Sigmoid colon (tissue), 7 donors: ENCODE data around the gene FUT8. TPM values are rescaled to one million over a fixed set of nuclear protein-coding genes. Genes with fewer than 3 reads are reported as not detected.

Source experiments
- DNase-seq: peaks from one replicate; pipeline ENCODE4 v3.0.0-alpha.2; 2019
- H3K27ac ChIP-seq, 4 donors: fragments of 200-600 bp; sonication (generic); one replicate each; pipeline ENCODE4 v1.5.1; 2016 to 2019; ENCODE audit warnings: mild to moderate bottlenecking in 1 of 4
- H3K27me3 ChIP-seq, 3 donors: fragments of 200-600 bp; sonication (generic); one replicate each; pipeline ENCODE4 v1.5.1; 2019; ENCODE audit warnings: mild to moderate bottlenecking in 1 of 3
- H3K36me3 ChIP-seq, 4 donors: fragments of 200-600 bp; sonication (generic); one replicate each; pipeline ENCODE4 v1.5.1; 2016 to 2019
- H3K4me1 ChIP-seq, 4 donors: fragments of 200-600 bp; sonication (generic); one replicate each; pipeline ENCODE4 v1.5.1; 2017 to 2019
- H3K4me3 ChIP-seq, 4 donors: fragments of 200-600 bp; sonication (generic); one replicate each; pipeline ENCODE4 v1.5.1; 2017 to 2019; ENCODE audit warnings: mild to moderate bottlenecking in 2 of 4, moderate library complexity in 1 of 4
- H3K9me3 ChIP-seq, 4 donors: fragments of 200-600 bp in 3 of 4; sonication (generic) in 3 of 4; one replicate each; pipeline versions ENCODE4 v1.5.1 to v1.6.1; 2013 to 2019
- CTCF ChIP-seq, 4 experiments: fragments of 450-650 bp in 3 of 4; fragments of 200-600 bp in 1 of 4; IDR thresholded peaks; one replicate each; pipeline ENCODE4 v1.5.1; 2016 to 2019; ENCODE audit warnings: antibody characterized with exemption in 4 of 4, mild to moderate bottlenecking in 3 of 4, moderate library complexity in 2 of 4
- EP300 ChIP-seq, 4 donors: sonication (generic); formaldehyde crosslinking; IDR thresholded peaks; one replicate each; pipeline ENCODE4 v1.6.1; 2017; ENCODE audit warnings: antibody characterized with exemption in 4 of 4
- POLR2A ChIP-seq, 2 donors: fragments of 450-650 bp; IDR thresholded peaks; one replicate each; pipeline ENCODE4 v1.6.1; 2016; ENCODE audit warnings: antibody characterized with exemption in 2 of 2, mild to moderate bottlenecking in 2 of 2, moderate library complexity in 2 of 2
- POLR2AphosphoS5 ChIP-seq, 4 donors: sonication (generic); formaldehyde crosslinking; IDR thresholded peaks; one replicate each; pipeline ENCODE4 v1.6.1; 2017; ENCODE audit warnings: antibody characterized with exemption in 4 of 4
- WGBS, 2 donors: extraction: QIAGEN DNeasy Blood & Tissue Kit; methylation state at CpG; one replicate each; pipeline ENCODE4 v1.1.7; 2013; 5-methylcytosine and 5-hydroxymethylcytosine counted together
- intact Hi-C: fragments of 100-400 bp; cut with DNase I; formaldehyde crosslinking; loops from one replicate; pipeline ENCODE4 v1.15.1; 2023
- polyA plus RNA-seq, 3 donors: library from polyadenylated mRNA; stranded (reverse); fragments of 200-250 nt; gene quantifications; one replicate each; pipeline ENCODE4 v1.2.3, GENCODE V29; 2013
- total RNA-seq, 4 donors: library from RNA; depleted of rRNA; stranded (reverse); fragments of >200 nt; gene quantifications; one replicate each; pipeline ENCODE4 v1.1.0, GENCODE V29; 2016
- donor health status: healthy with polysubstance abuse.
- donor health status: Bipolar disorder and iron deficiency.
- donor health status: healthy.

Gene FUT8
- total and polyA plus RNA-seq, 7 donors: 2.5 to 53.9 (median 22.0) TPM

DNA sequence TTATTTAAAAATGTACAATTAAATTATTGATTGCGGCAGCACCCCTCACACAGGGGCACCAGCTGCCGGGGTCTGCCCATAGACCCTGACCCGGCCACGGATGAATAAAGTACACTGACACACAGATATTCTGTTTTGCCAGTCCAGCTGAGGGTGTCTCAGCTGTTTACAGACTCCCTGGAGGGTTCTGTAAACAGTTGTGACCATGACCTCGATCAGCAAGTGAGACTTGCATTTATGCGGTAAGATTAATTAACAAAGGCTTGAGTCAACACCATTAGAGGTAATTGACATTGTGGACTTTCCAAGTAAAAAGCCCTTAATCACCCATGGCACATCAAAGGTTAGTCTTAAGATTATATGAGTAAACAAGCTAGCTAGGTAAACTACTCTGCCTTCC lies 94.3 kb downstream of the FUT8 start:
- Histone ChIP-seq H3K27ac (no peak overlapping the region), H3K4me3 (no peak overlapping the region), H3K9me3 (no peaks in the 10 kb centered on the region), H3K4me1 (peaks cover 0 to 16% (median 10%) of the 10 kb centered on the region in 4 donors), H3K36me3 (no peaks in the 10 kb centered on the region), H3K27me3 (no peaks in the 10 kb centered on the region)
- TF ChIP-seq POLR2AphosphoS5 (IDR thresholded peaks at IDR 0.05): no peak
- no peak for TF ChIP-seq CTCF (IDR thresholded peaks at IDR 0.05)
- no peak for TF ChIP-seq EP300 (IDR thresholded peaks at IDR 0.05)
- no peak for TF ChIP-seq POLR2A (IDR thresholded peaks at IDR 0.05)
- WGBS, 2 donors: 44 to 72% methylated on average over 6 of the region's 6 CpGs
- intact Hi-C loops: no loop called here
- no peak for DNase-seq

DNA sequence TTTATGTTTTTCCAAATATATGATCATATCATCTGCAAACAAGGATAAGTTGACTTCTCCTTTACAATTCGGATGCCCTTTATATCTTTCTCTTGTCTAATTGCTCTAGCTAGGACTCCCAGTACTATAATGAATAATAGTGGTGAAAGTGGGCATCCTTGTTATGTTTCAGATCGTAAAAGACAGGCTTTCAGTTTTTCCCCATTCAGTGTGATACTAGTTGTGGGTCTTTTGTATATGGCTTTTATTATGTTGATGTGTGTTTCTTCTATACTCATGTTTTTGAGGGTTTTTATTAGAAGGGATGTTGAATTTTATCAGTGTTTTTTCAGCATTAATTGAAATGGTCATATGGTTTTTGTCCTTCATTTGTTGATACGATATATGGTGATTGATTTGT lies 97.3 kb downstream of the FUT8 start:
- intact Hi-C loops: no loop called here
- DNase-seq: no peak
- WGBS, 2 donors: 91 to 94% methylated on average over 3 of the region's 3 CpGs
- Histone ChIP-seq H3K27ac (no peak overlapping the region), H3K4me1 (no peaks in the 10 kb centered on the region), H3K9me3 (no peaks in the 10 kb centered on the region), H3K4me3 (no peak overlapping the region), H3K27me3 (no peaks in the 10 kb centered on the region), H3K36me3 (no peaks in the 10 kb centered on the region)
- TF ChIP-seq CTCF (IDR thresholded peaks at IDR 0.05) (no peak), POLR2AphosphoS5 (IDR thresholded peaks at IDR 0.05) (no peak), EP300 (IDR thresholded peaks at IDR 0.05) (no peak), POLR2A (IDR thresholded peaks at IDR 0.05) (no peak)

- WGBS, 2 donors: 95 to 96% methylated on average over 5 of the region's 5 CpGs
- no peaks in the 10 kb centered on the region for H3K4me1 ChIP-seq
- no peaks in the 10 kb centered on the region for H3K36me3 ChIP-seq
- no peaks in the 10 kb centered on the region for H3K9me3 ChIP-seq
- DNase-seq: no peak
- H3K27ac ChIP-seq: no peak overlapping the region
- no peaks in the 10 kb centered on the region for H3K27me3 ChIP-seq
- intact Hi-C loops: no loop called here
- H3K4me3 ChIP-seq: no peak overlapping the region
- TF ChIP-seq CTCF (IDR thresholded peaks at IDR 0.05) (no peak), POLR2AphosphoS5 (IDR thresholded peaks at IDR 0.05) (no peak), EP300 (IDR thresholded peaks at IDR 0.05) (no peak)
Observed at GRCh38 chr14:65513671-65514070, 101.1 kb downstream of the FUT8 start.

DNA sequence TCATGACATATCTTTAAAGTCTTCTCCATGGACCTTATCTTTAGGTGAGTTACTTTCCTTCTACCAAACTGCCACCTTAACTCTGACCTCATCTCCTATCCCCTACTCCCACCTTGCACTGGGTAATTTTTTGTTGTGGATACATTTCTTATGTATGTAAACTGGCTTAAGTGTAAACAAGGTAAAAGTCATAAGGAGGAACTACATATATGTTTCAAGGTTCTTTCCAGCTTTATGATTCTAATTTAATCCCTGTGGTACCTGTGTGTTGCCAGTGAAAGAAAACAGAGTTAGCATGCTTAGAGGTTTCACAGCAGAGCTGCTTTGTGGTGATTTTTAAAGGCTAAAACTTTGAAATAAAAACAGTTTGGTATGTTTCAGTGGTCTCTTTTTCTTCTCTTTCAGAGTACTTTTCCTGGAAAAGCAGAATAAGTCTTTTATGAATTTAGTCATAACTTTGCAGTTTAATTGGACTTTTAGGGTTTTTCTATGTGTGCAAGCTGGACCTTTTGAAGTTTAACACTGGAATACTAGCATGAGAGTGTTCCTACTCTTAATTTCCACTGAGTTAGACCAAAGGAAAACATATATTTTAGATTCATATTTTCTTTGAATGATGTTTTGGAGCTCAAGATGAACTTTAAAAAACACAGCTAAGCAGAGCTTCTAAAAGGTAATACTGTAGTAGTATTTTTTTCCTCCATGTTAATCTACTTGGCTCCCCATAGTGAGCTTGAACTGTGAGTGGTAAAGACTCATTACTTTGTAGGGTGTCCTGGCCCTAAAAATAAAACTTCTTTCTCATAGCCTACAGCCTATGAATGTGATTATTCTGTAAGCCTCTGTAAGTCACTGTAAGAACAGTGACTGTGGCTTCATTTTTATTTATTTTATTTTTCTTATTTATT lies 105.4 kb downstream of the FUT8 start:
- intact Hi-C loops: no loop called here
- Histone ChIP-seq H3K4me3 (no peak overlapping the region), H3K4me1 (no peaks in the 10 kb centered on the region), H3K27ac (no peak overlapping the region), H3K9me3 (no peaks in the 10 kb centered on the region), H3K36me3 (no peaks in the 10 kb centered on the region), H3K27me3 (no peaks in the 10 kb centered on the region)
- TF ChIP-seq POLR2A (IDR thresholded peaks at IDR 0.05) (no peak), POLR2AphosphoS5 (IDR thresholded peaks at IDR 0.05) (no peak), EP300 (IDR thresholded peaks at IDR 0.05) (no peak), CTCF (IDR thresholded peaks at IDR 0.05) (no peak)
- no peak for DNase-seq
